Measurements from ENCODE around the gene LARP4. TPM values are rescaled to one million over a fixed set of nuclear protein-coding genes. Genes with fewer than 3 reads are reported as not detected.
"Not testable (repeated sequence)": the region's sequence is repeated elsewhere in the genome, so short reads cannot be mapped to it uniquely, and the experiment has no call there.

The LARP4 gene
- total and polyA plus RNA-seq, 2 donors (not counting 3 experiments of a cell fraction or from before 2014, with no cell fraction given), result 8.9 to 69.6 TPM

DNA sequence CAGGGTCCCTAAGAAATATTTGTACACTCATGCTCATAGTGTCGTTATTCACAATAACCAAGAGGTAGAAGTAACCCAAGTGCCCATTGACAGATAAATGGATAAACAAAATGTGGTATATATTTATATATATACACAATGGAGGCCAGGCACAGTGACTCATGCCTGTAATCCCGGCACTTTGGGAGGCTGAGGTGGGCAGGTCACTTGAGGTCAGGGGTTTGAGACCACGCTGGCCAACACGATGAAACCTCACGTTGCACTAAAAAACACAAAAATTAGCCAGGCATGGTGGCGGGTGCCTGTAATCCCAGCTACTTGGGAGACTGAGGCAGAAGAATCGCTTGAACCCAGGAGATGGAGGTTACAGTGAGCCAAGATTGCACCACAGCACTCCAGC, 30.0 kb upstream of the LARP4 start:
- intact Hi-C loops (cut with micrococcal nuclease); FAIRE-seq; H3K79me2 ChIP-seq (ENCODE audit: control insufficient read depth, insufficient read depth, low read length); dilution Hi-C loops (cut with MboI; ENCODE audit: extremely low pct_ligation_motif_present, low sequenced_read_pairs); H3K4me3 ChIP-seq (replicated peaks in 1 of 3; ENCODE audit: insufficient read depth in 1 of 3, low read depth in 1 of 3, low read length in 3 of 3); H3K4me1 ChIP-seq (ENCODE audit: control insufficient read depth, extremely low read depth, insufficient read depth, low read length); POLR2A ChIA-PET; H3K9me1 ChIP-seq (replicated peaks; ENCODE audit: control insufficient read depth, extremely low read depth, insufficient read depth, low read length); H3K27ac ChIP-seq (ENCODE audit: insufficient read depth, low read depth, low read length); H3K36me3 ChIP-seq (ENCODE audit: control insufficient read depth in 2 of 2, extremely low read depth in 1 of 2, insufficient read depth in 2 of 2, low read length in 2 of 2); H3K9ac ChIP-seq (replicated peaks; ENCODE audit: extremely low read depth, insufficient read depth, low read length); BruUV-seq (replicated peaks); CTCF ChIA-PET; H3K4me2 ChIP-seq (ENCODE audit: insufficient read depth, low read length); H3K9me3 ChIP-seq (replicated peaks; ENCODE audit: control insufficient read depth, insufficient read depth, low read length); H2AFZ ChIP-seq (ENCODE audit: low read depth, low read length); H3K27me3 ChIP-seq (ENCODE audit: control insufficient read depth in 2 of 2, insufficient read depth in 2 of 2, low read length in 2 of 2); DNase-seq (ENCODE audit: low read depth, low spot score); H4K20me1 ChIP-seq (replicated peaks; ENCODE audit: control insufficient read depth, extremely low read depth, insufficient read depth, low read length): not testable (repeated sequence)

DNA sequence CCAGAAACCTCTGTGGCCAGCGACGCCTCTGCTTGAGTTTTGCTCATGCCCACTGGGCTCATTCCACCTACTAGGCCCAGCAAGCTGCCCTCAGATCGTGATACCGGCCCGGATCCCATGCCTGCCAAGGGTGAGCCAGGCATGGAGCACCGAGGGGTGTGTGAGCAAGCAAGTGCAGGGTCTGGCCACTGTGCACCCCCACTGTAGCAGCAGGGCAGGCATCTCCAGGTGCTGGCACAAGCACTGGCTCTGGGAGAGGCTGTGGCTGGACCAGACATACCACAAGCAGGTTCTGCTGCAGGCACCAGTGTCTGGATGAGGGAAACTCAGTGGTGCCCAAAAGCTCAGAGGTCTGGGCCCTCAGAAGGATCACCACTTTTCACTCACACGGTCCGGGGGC, 24.9 kb upstream of the LARP4 start:
- CTCF ChIA-PET, result interaction anchor here (0.9 to 1.1 kb wide), 2 partner anchors 20 to 92 kb away, joined by 3 to 4 read pairs; partner anchors contain the start of gene FAM186A
- POLR2A ChIA-PET, result no interaction called here
- H3K4me1 ChIP-seq (ENCODE audit: control insufficient read depth, extremely low read depth, insufficient read depth, low read length), result no peaks in the 10 kb centered on the region
- intact Hi-C loops (cut with micrococcal nuclease) (no loop called here), dilution Hi-C loops (cut with MboI; ENCODE audit: extremely low pct_ligation_motif_present, low sequenced_read_pairs) (no loop called here)
- H3K27ac ChIP-seq (ENCODE audit: insufficient read depth, low read depth, low read length), result no peak overlapping the region
- no peak overlapping the region for H3K4me3 ChIP-seq (replicated peaks in 1 of 3; ENCODE audit: insufficient read depth in 1 of 3, low read depth in 1 of 3, low read length in 3 of 3)
- no peaks in the 10 kb centered on the region for H3K79me2 ChIP-seq (ENCODE audit: control insufficient read depth, insufficient read depth, low read length)
- H3K36me3 ChIP-seq (ENCODE audit: control insufficient read depth in 2 of 2, extremely low read depth in 1 of 2, insufficient read depth in 2 of 2, low read length in 2 of 2), result no peaks in the 10 kb centered on the region
- FAIRE-seq (no peak), DNase-seq (ENCODE audit: low read depth, low spot score) (no peak)
- no peaks in the 10 kb centered on the region for H3K9me3 ChIP-seq (replicated peaks; ENCODE audit: control insufficient read depth, insufficient read depth, low read length)
- H4K20me1 ChIP-seq (replicated peaks; ENCODE audit: control insufficient read depth, extremely low read depth, insufficient read depth, low read length), result no peaks in the 10 kb centered on the region
- no peaks in the 10 kb centered on the region for H3K9me1 ChIP-seq (replicated peaks; ENCODE audit: control insufficient read depth, extremely low read depth, insufficient read depth, low read length)
- no peak for TF ChIP-seq FOS (IDR thresholded peaks at IDR 0.05; ENCODE audit: borderline replicate concordance, insufficient read depth, low read length)
- no peak for TF ChIP-seq EZH2 (IDR thresholded peaks at IDR 0.05; ENCODE audit: borderline replicate concordance, low read depth, low read length, severe bottlenecking)
- no peak for TF ChIP-seq MYC (IDR thresholded peaks at IDR 0.05; ENCODE audit: low read depth, low read length)
- no peak for TF ChIP-seq POLR2AphosphoS5 (IDR thresholded peaks at IDR 0.05; ENCODE audit: insufficient read depth, low read depth, low read length)
- TF ChIP-seq, protein P1, sequence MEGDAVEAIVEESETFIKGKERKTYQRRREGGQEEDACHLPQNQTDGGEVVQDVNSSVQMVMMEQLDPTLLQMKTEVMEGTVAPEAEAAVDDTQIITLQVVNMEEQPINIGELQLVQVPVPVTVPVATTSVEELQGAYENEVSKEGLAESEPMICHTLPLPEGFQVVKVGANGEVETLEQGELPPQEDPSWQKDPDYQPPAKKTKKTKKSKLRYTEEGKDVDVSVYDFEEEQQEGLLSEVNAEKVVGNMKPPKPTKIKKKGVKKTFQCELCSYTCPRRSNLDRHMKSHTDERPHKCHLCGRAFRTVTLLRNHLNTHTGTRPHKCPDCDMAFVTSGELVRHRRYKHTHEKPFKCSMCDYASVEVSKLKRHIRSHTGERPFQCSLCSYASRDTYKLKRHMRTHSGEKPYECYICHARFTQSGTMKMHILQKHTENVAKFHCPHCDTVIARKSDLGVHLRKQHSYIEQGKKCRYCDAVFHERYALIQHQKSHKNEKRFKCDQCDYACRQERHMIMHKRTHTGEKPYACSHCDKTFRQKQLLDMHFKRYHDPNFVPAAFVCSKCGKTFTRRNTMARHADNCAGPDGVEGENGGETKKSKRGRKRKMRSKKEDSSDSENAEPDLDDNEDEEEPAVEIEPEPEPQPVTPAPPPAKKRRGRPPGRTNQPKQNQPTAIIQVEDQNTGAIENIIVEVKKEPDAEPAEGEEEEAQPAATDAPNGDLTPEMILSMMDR (IDR thresholded peaks at IDR 0.05; ENCODE audit: extremely low read depth in 1 of 2, insufficient read depth in 1 of 2, low read depth in 1 of 2, low read length in 2 of 2), result no peak
- TF ChIP-seq MAX (IDR thresholded peaks at IDR 0.05; ENCODE audit: insufficient read depth, insufficient read length), result no peak
- no peak for TF ChIP-seq GATA2 (IDR thresholded peaks at IDR 0.05; ENCODE audit: insufficient read depth, insufficient read length, low read depth, low read length)
- TF ChIP-seq POLR2A (IDR thresholded peaks at IDR 0.05; ENCODE audit: low read depth, low read length), result no peak
- TF ChIP-seq JUN (IDR thresholded peaks at IDR 0.05; ENCODE audit: borderline replicate concordance, insufficient read depth, insufficient read length, low read depth), result no peak
- no peak overlapping the region for H2AFZ ChIP-seq (ENCODE audit: low read depth, low read length)
- no peaks in the 10 kb centered on the region for H3K27me3 ChIP-seq (ENCODE audit: control insufficient read depth in 2 of 2, insufficient read depth in 2 of 2, low read length in 2 of 2)
- no peak overlapping the region for H3K4me2 ChIP-seq (ENCODE audit: insufficient read depth, low read length)
- BruUV-seq (replicated peaks), result no TSS peak
- no peak overlapping the region for H3K9ac ChIP-seq (replicated peaks; ENCODE audit: extremely low read depth, insufficient read depth, low read length)
